ENCODE measurements around the gene MARVELD1.

Gene MARVELD1

GRCh38 chr10:97754726-97755125 is 41.2 kb downstream of the MARVELD1 start:
- DNase-seq: no peak

GRCh38 chr10:97755718-97756117 is 42.2 kb downstream of the MARVELD1 start:
- no peak for DNase-seq

GRCh38 chr10:97757471-97757870 is 43.9 kb downstream of the MARVELD1 start:
- DNase-seq: no peak

- DNase-seq: peak in 42 of 51 donors; percentile 5 to 76 (median 48)
These were observed 45.8 kb downstream of the MARVELD1 start for GRCh38 chr10:97759158-97759887.

GRCh38 chr10:97759946-97760345 is 46.4 kb downstream of the MARVELD1 start:
- no peak for DNase-seq

- peak in 1 of 51 donors; percentile 23 for DNase-seq
These were observed 47.1 kb downstream of the MARVELD1 start for GRCh38 chr10:97760461-97761257.

- DNase-seq: peak in 1 of 51 donors; percentile 17
These were observed 47.9 kb downstream of the MARVELD1 start for GRCh38 chr10:97761331-97761865.

- DNase-seq: no peak
These were observed 48.5 kb downstream of the MARVELD1 start for GRCh38 chr10:97762056-97762455.

- peak in 13 of 51 donors; percentile 9 to 65 (median 26) for DNase-seq
These were observed 49.3 kb downstream of the MARVELD1 start for GRCh38 chr10:97762816-97763215.

GRCh38 chr10:97763411-97763810 is 49.9 kb downstream of the MARVELD1 start:
- no peak for DNase-seq

- no peak for DNase-seq
These were observed 50.4 kb downstream of the MARVELD1 start for GRCh38 chr10:97763947-97764346.

GRCh38 chr10:97764519-97764931 is 51.0 kb downstream of the MARVELD1 start:
- no peak for DNase-seq

GRCh38 chr10:97765201-97765600 is 51.7 kb downstream of the MARVELD1 start:
- no peak for DNase-seq

- DNase-seq: no peak
These were observed 52.7 kb downstream of the MARVELD1 start for GRCh38 chr10:97766106-97766810.

- no peak for DNase-seq
These were observed 53.7 kb downstream of the MARVELD1 start for GRCh38 chr10:97766996-97767924.

Measured in hypothalamus (tissue), 51 donors.